HCT116 (cell line): ENCODE data around the gene ECEL1. TPM values are rescaled to one million over a fixed set of nuclear protein-coding genes. Genes with fewer than 3 reads are reported as not detected.

Experiments
- ATAC-seq: fragments of 200-7000 bp; cut with Tn5 transposase; 2 replicates; pipeline ENCODE4 v1.9.1; 2020; ENCODE audit warnings: mild to moderate bottlenecking, moderate library complexity
- BruUV-seq: library from RNA; stranded (reverse); fragments of 400-500 nt; replicated peaks from 2 replicates; lab custom pipeline; 2021; lab: Mats Ljungman, UMichigan
- CTCF ChIA-PET: fragments of 300-600 bp; sonication (Branson Sonifier 250); formaldehyde crosslinking; loops from one replicate; lab custom pipeline; 2021; ENCODE audit warnings: antibody characterized with exemption; lab: Charles Lee
- POLR2A ChIA-PET: fragments of 300-600, 350-600 bp; sonication (Branson Sonifier 250); formaldehyde crosslinking; loops from one replicate; lab custom pipeline; 2021; ENCODE audit warnings: antibody characterized with exemption; lab: Charles Lee
- RAD21 ChIA-PET, 2 experiments: fragments of 300-600 bp; sonication (Branson Sonifier 250); formaldehyde crosslinking; loops; one replicate each; lab custom pipeline; 2023; ENCODE audit warnings: low total read pairs in 2 of 2; ENCODE audit not compliant: uncharacterized antibody in 2 of 2, unreplicated experiment in 2 of 2, low non-redundant PET in 1 of 2; lab: Charles Lee
- DNase-seq: peaks from one replicate; pipeline ENCODE4 v3.0.0-alpha.2; 2010; ENCODE audit warnings: low read depth, low spot score
- H2AFZ ChIP-seq: fragments of 200-600 bp; shearing (Covaris generic), sonication (generic); 2 replicates; pipeline ENCODE4 v1.6.1; 2017; ENCODE audit warnings: low read depth, mixed run types, mixed read lengths, antibody characterized with exemption, low read length; ENCODE audit not compliant: poor library complexity, severe bottlenecking
- H3K27ac ChIP-seq: 2 replicates; pipeline ENCODE4 v1.5.1; 2012; ENCODE audit warnings: low read depth, low read length
- H3K27me3 ChIP-seq: fragments of 200-600 bp; sonication (generic); 2 replicates; pipeline ENCODE4 v1.6.1; 2016; ENCODE audit warnings: mixed run types, low read length, mixed read lengths; ENCODE audit not compliant: insufficient read depth
- H3K36me3 ChIP-seq, 2 experiments: fragments of 200-500 bp in 1 of 2; fragments of 200-600 bp in 1 of 2; sonication (Bioruptor generic) in 1 of 2; sonication (generic) in 1 of 2; 2 replicates each; pipeline versions ENCODE4 v1.5.1 to v1.6.1; 2014 to 2016; ENCODE audit warnings: low read length in 2 of 2, inconsistent platforms in 1 of 2, mixed read lengths in 1 of 2, mixed run types in 1 of 2; ENCODE audit not compliant: insufficient read depth in 2 of 2, control insufficient read depth in 1 of 2
- H3K4me1 ChIP-seq, 2 experiments: fragments of 200-600 bp in 1 of 2; sonication (generic) in 1 of 2; 2 replicates each; pipeline versions ENCODE4 v1.5.1 to v1.6.1; 2012 to 2017; ENCODE audit warnings: low read length in 2 of 2, inconsistent platforms in 1 of 2, mild to moderate bottlenecking in 1 of 2, mixed read lengths in 1 of 2, mixed run types in 1 of 2, moderate library complexity in 1 of 2; ENCODE audit not compliant: insufficient read depth in 2 of 2, control insufficient read depth in 1 of 2
- H3K4me2 ChIP-seq: fragments of 200-600 bp; sonication (generic); 2 replicates; pipeline ENCODE4 v1.6.1; 2017; ENCODE audit warnings: mixed run types, low read length, mixed read lengths
- H3K4me3 ChIP-seq, 2 experiments: fragments of 200-600 bp in 1 of 2; sonication (generic) in 1 of 2; replicated peaks in 1 of 2; 2 replicates each; pipeline ENCODE4 v1.5.1; 2011 to 2016; ENCODE audit warnings: low read length in 2 of 2, control low read depth in 1 of 2, low read depth in 1 of 2, mild to moderate bottlenecking in 1 of 2, mixed read lengths in 1 of 2, mixed run types in 1 of 2
- H3K79me2 ChIP-seq: fragments of 200-600 bp; sonication (generic); 2 replicates; pipeline ENCODE4 v1.6.1; 2017; ENCODE audit warnings: mild to moderate bottlenecking, mixed run types, low read length, moderate library complexity, mixed read lengths; ENCODE audit not compliant: insufficient read depth
- H3K9ac ChIP-seq: fragments of 200-600 bp; sonication (generic); 2 replicates; pipeline ENCODE4 v1.6.1; 2016; ENCODE audit warnings: low read length, mixed read lengths
- H3K9me2 ChIP-seq: fragments of 200-600 bp; sonication (generic), shearing (Covaris generic); 2 replicates; pipeline ENCODE4 v1.6.1; 2017; ENCODE audit warnings: mixed run types, mild to moderate bottlenecking, moderate library complexity; ENCODE audit not compliant: insufficient read depth
- H3K9me3 ChIP-seq, 2 experiments: fragments of 200-500 bp in 1 of 2; fragments of 200-600 bp in 1 of 2; sonication (Bioruptor generic) in 1 of 2; sonication (generic) in 1 of 2; 2 replicates each; pipeline ENCODE4 v1.6.1; 2014 to 2017; ENCODE audit warnings: low read length in 2 of 2, mixed read lengths in 2 of 2, inconsistent platforms in 1 of 2, low read depth in 1 of 2, mild to moderate bottlenecking in 1 of 2, mixed run types in 1 of 2, moderate library complexity in 1 of 2; ENCODE audit not compliant: control insufficient read depth in 1 of 2, insufficient read depth in 1 of 2
- H4K20me1 ChIP-seq: fragments of 200-600 bp; sonication (generic), shearing (Covaris generic); 2 replicates; pipeline ENCODE4 v1.6.1; 2017; ENCODE audit warnings: mixed run types, mild to moderate bottlenecking, moderate library complexity; ENCODE audit not compliant: insufficient read depth
- ATF3 ChIP-seq: IDR thresholded peaks from 2 replicates; pipeline ENCODE4 v1.6.1; 2012
- CBX3 ChIP-seq: IDR thresholded peaks from 2 replicates; pipeline ENCODE4 v1.6.1; 2012; ENCODE audit warnings: low read depth
- CEBPB ChIP-seq: IDR thresholded peaks from 2 replicates; pipeline ENCODE4 v1.6.1; 2012; ENCODE audit warnings: low read depth
- CTCF ChIP-seq, 3 experiments: fragments of 200-600 bp in 1 of 3; sonication (generic) in 1 of 3; IDR thresholded peaks in 2 of 3; conservative IDR thresholded peaks in 1 of 3; 2 replicates each; pipeline ENCODE4 v1.5.1; 2012 to 2017; ENCODE audit warnings: low read depth in 2 of 3, low read length in 2 of 3, antibody characterized with exemption in 1 of 3, borderline replicate concordance in 1 of 3, control low read depth in 1 of 3, mild to moderate bottlenecking in 1 of 3, mixed read lengths in 1 of 3, mixed run types in 1 of 3, moderate library complexity in 1 of 3; ENCODE audit not compliant: insufficient read depth in 1 of 3
- EGR1 ChIP-seq: IDR thresholded peaks from 2 replicates; pipeline ENCODE4 v1.6.1; 2012; ENCODE audit warnings: low read depth
- EZH2 ChIP-seq: fragments of 200-600 bp; sonication (generic); IDR thresholded peaks from 2 replicates; pipeline ENCODE4 v1.6.1; 2017; ENCODE audit warnings: antibody characterized with exemption, mixed run types
- FOSL1 ChIP-seq: IDR thresholded peaks from 2 replicates; pipeline ENCODE4 v1.6.1; 2012; ENCODE audit warnings: low read depth
- JUND ChIP-seq: IDR thresholded peaks from 2 replicates; pipeline ENCODE4 v1.6.1; 2012
- MAX ChIP-seq: IDR thresholded peaks from 2 replicates; pipeline ENCODE4 v1.6.1; 2012
- POLR2A ChIP-seq: IDR thresholded peaks from 2 replicates; pipeline ENCODE4 v1.7.0; 2011; ENCODE audit warnings: borderline replicate concordance; ENCODE audit not compliant: insufficient read depth, insufficient read length; ENCODE audit errors: extremely low read depth
- POLR2AphosphoS5 ChIP-seq: IDR thresholded peaks from 2 replicates; pipeline ENCODE4 v1.6.1; 2011; ENCODE audit warnings: mild to moderate bottlenecking, low read depth, low read length, moderate library complexity
- SP1 ChIP-seq: IDR thresholded peaks from 2 replicates; pipeline ENCODE4 v1.6.1; 2012; ENCODE audit warnings: low read depth
- SRF ChIP-seq: IDR thresholded peaks from 2 replicates; pipeline ENCODE4 v1.6.1; 2012; ENCODE audit warnings: low read depth
- TCF7L2 ChIP-seq: IDR thresholded peaks from 2 replicates; pipeline ENCODE4 v1.7.0; 2011; ENCODE audit warnings: borderline replicate concordance, inconsistent platforms; ENCODE audit not compliant: insufficient read depth, insufficient read length; ENCODE audit errors: extremely low read depth
- ZFX ChIP-seq: fragments of 450-650 bp; IDR thresholded peaks from 2 replicates; pipeline ENCODE4 v1.6.1; 2017
- ZNF274 ChIP-seq: fragments of 200-500 bp; sonication (Bioruptor generic); IDR thresholded peaks from 2 replicates; pipeline ENCODE4 v1.6.1; 2014; ENCODE audit warnings: mild to moderate bottlenecking, low read depth, low read length, inconsistent platforms
- intact Hi-C: fragments of 100-400 bp; cut with micrococcal nuclease; formaldehyde crosslinking; loops from 2 replicates; pipeline ENCODE4 v1.10.0; 2022
- total RNA-seq: library from RNA; stranded (reverse); gene quantifications from one replicate; pipeline ENCODE4 v1.2.1, GENCODE V29; 2021; ENCODE audit not compliant: unreplicated experiment

The ECEL1 gene
- total RNA-seq, 1 experiment from 2014 or later: not detected

GRCh38 chr2:232489516-232490220 is 2.0 kb upstream of the ECEL1 start (continued):
- no peak for TF ChIP-seq CTCF (IDR thresholded peaks at IDR 0.05 in 2 of 3, conservative IDR thresholded peaks at IDR 0.05 in 1 of 3; ENCODE audit: borderline replicate concordance in 1 of 3, insufficient read depth in 1 of 3, low read depth in 2 of 3, low read length in 2 of 3)
- TF ChIP-seq SRF: no peak
- TF ChIP-seq FOSL1: no peak
- no peak for TF ChIP-seq SP1
- TF ChIP-seq ZFX: no peak
- no peak for TF ChIP-seq ATF3
- no peak for TF ChIP-seq CBX3

GRCh38 chr2:232488721-232489300 is 1.2 kb upstream of the ECEL1 start:
- CTCF ChIA-PET: no interaction called here
- Histone ChIP-seq H3K9ac (no peak overlapping the region), H3K9me2 (no peaks in the 10 kb centered on the region), H3K27ac (no peak overlapping the region), H3K9me3 (no peaks in the 10 kb centered on the region), H3K4me3 (no peak overlapping the region), H3K36me3 (no peaks in the 10 kb centered on the region), H3K27me3 (no peaks in the 10 kb centered on the region), H3K4me2 (no peak overlapping the region), H2AFZ (no peak overlapping the region), H3K79me2 (no peaks in the 10 kb centered on the region), H3K4me1 (0 out of 4 replicates have a peak, but pooled peaks cover 0 to 4% of the 10 kb centered on the region in 2 experiments), H4K20me1 (no peaks in the 10 kb centered on the region)
- DNase-seq: no peak
- ATAC-seq: 0 out of 2 replicates have a peak, but pooled peaks have one; percentile 8
- RAD21 ChIA-PET: no interaction called here
- POLR2A ChIA-PET: no interaction called here
- BruUV-seq: no TSS peak
- intact Hi-C loops: no loop called here
- TF ChIP-seq TCF7L2: no peak
- no peak for TF ChIP-seq FOSL1
- TF ChIP-seq JUND: no peak
- TF ChIP-seq CEBPB: no peak
- TF ChIP-seq SRF: no peak
- no peak for TF ChIP-seq ZNF274
- TF ChIP-seq SP1: no peak
- no peak for TF ChIP-seq POLR2A
- no peak for TF ChIP-seq EGR1
- TF ChIP-seq POLR2AphosphoS5: no peak
- TF ChIP-seq EZH2: no peak
- no peak for TF ChIP-seq CTCF (IDR thresholded peaks at IDR 0.05 in 2 of 3, conservative IDR thresholded peaks at IDR 0.05 in 1 of 3; ENCODE audit: borderline replicate concordance in 1 of 3, insufficient read depth in 1 of 3, low read depth in 2 of 3, low read length in 2 of 3)
- no peak for TF ChIP-seq MAX
